ENCODE data around the gene ROR1.
"Not testable (repeated sequence)": the region's sequence is repeated elsewhere in the genome, so short reads cannot be mapped to it uniquely, and the experiment has no call there.

Gene ROR1

GRCh38 chr1:63794354-63794753 is 20.5 kb downstream of the ROR1 start:
- no peak for FAIRE-seq

- no peak for FAIRE-seq
These were observed 21.1 kb downstream of the ROR1 start for GRCh38 chr1:63794939-63795378.

GRCh38 chr1:63795455-63795854 is 21.6 kb downstream of the ROR1 start:
- no peak for FAIRE-seq

- FAIRE-seq: peak; percentile 77
These were observed 23.4 kb downstream of the ROR1 start for GRCh38 chr1:63797056-63797726.

GRCh38 chr1:63798284-63798683 is 24.5 kb downstream of the ROR1 start:
- FAIRE-seq: no peak

GRCh38 chr1:63799307-63799706 is 25.5 kb downstream of the ROR1 start:
- FAIRE-seq: no peak

GRCh38 chr1:63799820-63800219 is 26.0 kb downstream of the ROR1 start:
- no peak for FAIRE-seq

- no peak for FAIRE-seq
These were observed 28.3 kb downstream of the ROR1 start for GRCh38 chr1:63802109-63802508.

- no peak for FAIRE-seq
These were observed 31.1 kb downstream of the ROR1 start for GRCh38 chr1:63804829-63805484.

- no peak for FAIRE-seq
These were observed 33.2 kb downstream of the ROR1 start for GRCh38 chr1:63807046-63807445.

- no peak for FAIRE-seq
These were observed 37.2 kb downstream of the ROR1 start for GRCh38 chr1:63810936-63811469.

- FAIRE-seq: no peak
These were observed 38.4 kb downstream of the ROR1 start for GRCh38 chr1:63812071-63812700.

GRCh38 chr1:63813829-63814277 is 40.0 kb downstream of the ROR1 start:
- FAIRE-seq: peak; percentile 58

- FAIRE-seq: not testable (repeated sequence)
These were observed 42.5 kb downstream of the ROR1 start for GRCh38 chr1:63816217-63816815.

- FAIRE-seq: peak; percentile 82
These were observed 43.4 kb downstream of the ROR1 start for GRCh38 chr1:63817152-63817667.

- FAIRE-seq: peak; percentile 33
These were observed 43.9 kb downstream of the ROR1 start for GRCh38 chr1:63817700-63818099.

GRCh38 chr1:63818567-63819325 is 44.9 kb downstream of the ROR1 start:
- peak; percentile 27 for FAIRE-seq

GRCh38 chr1:63819795-63820194 is 46.0 kb downstream of the ROR1 start:
- FAIRE-seq: no peak

GRCh38 chr1:63821091-63822005 is 47.5 kb downstream of the ROR1 start:
- FAIRE-seq: no peak

GRCh38 chr1:63822540-63822939 is 48.7 kb downstream of the ROR1 start:
- FAIRE-seq: peak; percentile 69

- no peak for FAIRE-seq
These were observed 50.6 kb downstream of the ROR1 start for GRCh38 chr1:63824451-63824850.

All from islet of Langerhans (tissue), 1 donor.